NCI-H2196 treated with DMSO at 0.1 percent for 48 hours (cell line): ENCODE results near the gene MT1F.
"Not testable (repeated sequence)": the region's sequence is repeated elsewhere in the genome, so short reads cannot be mapped to it uniquely, and the experiment has no call there.

Experiments used
- DNase-seq: peaks from one replicate; lab custom pipeline; 2025; ENCODE audit not compliant: unreplicated experiment; lab: John Stamatoyannopoulos, UW

MT1F gene

GRCh38 chr16:56657555-56658326, at the start of gene MT1F:
Gene MT1F (plus strand): TSS chr16:56657959. CDS start chr16:56658059, 100 bp downstream.
- no peak for DNase-seq

- peak; percentile 69 for DNase-seq
These were observed 49.5 kb upstream of the MT1F start, which contains the start of gene MT2A for GRCh38 chr16:56608043-56608875. Gene MT2A (plus strand): TSS chr16:56608584. CDS start chr16:56608656, 72 bp downstream.

GRCh38 chr16:56608876-56609462, 48.8 kb upstream of the MT1F start:
- no peak for DNase-seq

- DNase-seq, result no peak
These were observed 48.3 kb upstream of the MT1F start for GRCh38 chr16:56609463-56609921.

- no peak for DNase-seq
These were observed 47.6 kb upstream of the MT1F start for GRCh38 chr16:56610017-56610608.

- DNase-seq, result no peak
These were observed 47.1 kb upstream of the MT1F start for GRCh38 chr16:56610609-56611111.

GRCh38 chr16:56611281-56611833, 46.4 kb upstream of the MT1F start:
- no peak for DNase-seq

GRCh38 chr16:56613706-56614105, 44.1 kb upstream of the MT1F start:
- DNase-seq, result no peak

- DNase-seq, result no peak
These were observed 43.2 kb upstream of the MT1F start for GRCh38 chr16:56614549-56614991.

GRCh38 chr16:56615353-56615752, 42.4 kb upstream of the MT1F start:
- DNase-seq, result no peak

- no peak for DNase-seq
These were observed 41.0 kb upstream of the MT1F start for GRCh38 chr16:56616608-56617211.

- DNase-seq, result no peak
These were observed 40.3 kb upstream of the MT1F start for GRCh38 chr16:56617212-56618085.

- DNase-seq, result no peak
These were observed 39.6 kb upstream of the MT1F start for GRCh38 chr16:56618138-56618537.

GRCh38 chr16:56620339-56620897, 37.3 kb upstream of the MT1F start:
- DNase-seq, result no peak

- not testable (repeated sequence) for DNase-seq
These were observed 35.9 kb upstream of the MT1F start for GRCh38 chr16:56621665-56622445.

GRCh38 chr16:56623184-56623583, 34.6 kb upstream of the MT1F start:
- not testable (repeated sequence) for DNase-seq

- DNase-seq, result no peak
These were observed 34.1 kb upstream of the MT1F start for GRCh38 chr16:56623637-56624036.
